Measurements from ENCODE around the gene PRDM16.

The PRDM16 gene

GRCh38 chr1:3196577-3197245 lies 127.7 kb downstream of the PRDM16 start:
- in situ Hi-C loops (cut with HindIII; ENCODE audit: low pct_unique_long_range_greater_than_20kb, low sequenced_read_pairs): no loop called here
- TF ChIP-seq JUND (IDR thresholded peaks at IDR 0.05; ENCODE audit: low read depth): no peak
- no peak for DNase-seq (ENCODE audit: low read depth in 1 of 2, low spot score in 1 of 2)

- DNase-seq (ENCODE audit: low read depth in 1 of 2, low spot score in 1 of 2): no peak
- in situ Hi-C loops (cut with HindIII; ENCODE audit: low pct_unique_long_range_greater_than_20kb, low sequenced_read_pairs): no loop called here
- TF ChIP-seq JUND (IDR thresholded peaks at IDR 0.05; ENCODE audit: low read depth): no peak
These were observed 128.8 kb downstream of the PRDM16 start for GRCh38 chr1:3197781-3198316.

- no peak for DNase-seq (ENCODE audit: low read depth in 1 of 2, low spot score in 1 of 2)
- TF ChIP-seq JUND (IDR thresholded peaks at IDR 0.05; ENCODE audit: low read depth): no peak
- in situ Hi-C loops (cut with HindIII; ENCODE audit: low pct_unique_long_range_greater_than_20kb, low sequenced_read_pairs): no loop called here
These were observed 129.6 kb downstream of the PRDM16 start for GRCh38 chr1:3198371-3199271.

- no peak for DNase-seq (ENCODE audit: low read depth in 1 of 2, low spot score in 1 of 2)
- in situ Hi-C loops (cut with HindIII; ENCODE audit: low pct_unique_long_range_greater_than_20kb, low sequenced_read_pairs): no loop called here
- TF ChIP-seq JUND (IDR thresholded peaks at IDR 0.05; ENCODE audit: low read depth): no peak
These were observed 135.7 kb downstream of the PRDM16 start for GRCh38 chr1:3204725-3205124.

- in situ Hi-C loops (cut with HindIII; ENCODE audit: low pct_unique_long_range_greater_than_20kb, low sequenced_read_pairs): no loop called here
- DNase-seq (ENCODE audit: low read depth in 1 of 2, low spot score in 1 of 2): no peak
- no peak for TF ChIP-seq JUND (IDR thresholded peaks at IDR 0.05; ENCODE audit: low read depth)
These were observed 136.8 kb downstream of the PRDM16 start for GRCh38 chr1:3205815-3206214.

GRCh38 chr1:3206696-3207095 lies 137.7 kb downstream of the PRDM16 start:
- no peak for TF ChIP-seq JUND (IDR thresholded peaks at IDR 0.05; ENCODE audit: low read depth)
- no peak for DNase-seq (ENCODE audit: low read depth in 1 of 2, low spot score in 1 of 2)
- in situ Hi-C loops (cut with HindIII; ENCODE audit: low pct_unique_long_range_greater_than_20kb, low sequenced_read_pairs): no loop called here

GRCh38 chr1:3207217-3207848 lies 138.3 kb downstream of the PRDM16 start:
- DNase-seq (ENCODE audit: low read depth in 1 of 2, low spot score in 1 of 2): no peak
- in situ Hi-C loops (cut with HindIII; ENCODE audit: low pct_unique_long_range_greater_than_20kb, low sequenced_read_pairs): no loop called here
- no peak for TF ChIP-seq JUND (IDR thresholded peaks at IDR 0.05; ENCODE audit: low read depth)

- DNase-seq (ENCODE audit: low read depth in 1 of 2, low spot score in 1 of 2): no peak
- TF ChIP-seq JUND (IDR thresholded peaks at IDR 0.05; ENCODE audit: low read depth): no peak
- in situ Hi-C loops (cut with HindIII; ENCODE audit: low pct_unique_long_range_greater_than_20kb, low sequenced_read_pairs): no loop called here
These were observed 139.8 kb downstream of the PRDM16 start for GRCh38 chr1:3208819-3209200.

GRCh38 chr1:3209201-3209600 lies 140.2 kb downstream of the PRDM16 start:
- no peak for DNase-seq (ENCODE audit: low read depth in 1 of 2, low spot score in 1 of 2)
- in situ Hi-C loops (cut with HindIII; ENCODE audit: low pct_unique_long_range_greater_than_20kb, low sequenced_read_pairs): no loop called here
- TF ChIP-seq JUND (IDR thresholded peaks at IDR 0.05; ENCODE audit: low read depth): no peak

- TF ChIP-seq JUND (IDR thresholded peaks at IDR 0.05; ENCODE audit: low read depth): no peak
- no peak for DNase-seq (ENCODE audit: low read depth in 1 of 2, low spot score in 1 of 2)
- in situ Hi-C loops (cut with HindIII; ENCODE audit: low pct_unique_long_range_greater_than_20kb, low sequenced_read_pairs): no loop called here
These were observed 142.8 kb downstream of the PRDM16 start for GRCh38 chr1:3211582-3212375.

GRCh38 chr1:3212453-3213355 lies 143.7 kb downstream of the PRDM16 start:
- in situ Hi-C loops (cut with HindIII; ENCODE audit: low pct_unique_long_range_greater_than_20kb, low sequenced_read_pairs): no loop called here
- TF ChIP-seq JUND (IDR thresholded peaks at IDR 0.05; ENCODE audit: low read depth): no peak
- no peak for DNase-seq (ENCODE audit: low read depth in 1 of 2, low spot score in 1 of 2)

All from T47D (cell line).